ENCODE measurements around the gene RAB3IP.
"Not testable (repeated sequence)": the region's sequence is repeated elsewhere in the genome, so short reads cannot be mapped to it uniquely, and the experiment has no call there.

Gene RAB3IP

GRCh38 chr12:69837657-69838415, 99.2 kb downstream of the RAB3IP start:
- no peak for DNase-seq

GRCh38 chr12:69840727-69841126, 102.1 kb downstream of the RAB3IP start:
- no peak for DNase-seq

GRCh38 chr12:69843608-69844007, 104.9 kb downstream of the RAB3IP start:
- no peak for DNase-seq

GRCh38 chr12:69844416-69844815, 105.8 kb downstream of the RAB3IP start:
- DNase-seq = no peak

- no peak for DNase-seq
Measured at GRCh38 chr12:69844836-69845235, 106.2 kb downstream of the RAB3IP start.

GRCh38 chr12:69846976-69847375, 108.3 kb downstream of the RAB3IP start:
- DNase-seq = no peak

- DNase-seq = no peak
Measured at GRCh38 chr12:69851976-69852375, 113.3 kb downstream of the RAB3IP start.

- DNase-seq = not testable (repeated sequence)
Measured at GRCh38 chr12:69853176-69853961, 114.7 kb downstream of the RAB3IP start.

- no peak for DNase-seq
Measured at GRCh38 chr12:69866698-69867097, 128.0 kb downstream of the RAB3IP start.

- DNase-seq = no peak
Measured at GRCh38 chr12:69868695-69869094, 130.0 kb downstream of the RAB3IP start.

GRCh38 chr12:69872804-69873203, 134.1 kb downstream of the RAB3IP start:
- no peak for DNase-seq

All from CD4-positive, alpha-beta T cell treated with Interferon alpha-2 for 1 hour (primary cell).